Measurements from ENCODE around the gene HCRTR1.

Gene HCRTR1

DNA sequence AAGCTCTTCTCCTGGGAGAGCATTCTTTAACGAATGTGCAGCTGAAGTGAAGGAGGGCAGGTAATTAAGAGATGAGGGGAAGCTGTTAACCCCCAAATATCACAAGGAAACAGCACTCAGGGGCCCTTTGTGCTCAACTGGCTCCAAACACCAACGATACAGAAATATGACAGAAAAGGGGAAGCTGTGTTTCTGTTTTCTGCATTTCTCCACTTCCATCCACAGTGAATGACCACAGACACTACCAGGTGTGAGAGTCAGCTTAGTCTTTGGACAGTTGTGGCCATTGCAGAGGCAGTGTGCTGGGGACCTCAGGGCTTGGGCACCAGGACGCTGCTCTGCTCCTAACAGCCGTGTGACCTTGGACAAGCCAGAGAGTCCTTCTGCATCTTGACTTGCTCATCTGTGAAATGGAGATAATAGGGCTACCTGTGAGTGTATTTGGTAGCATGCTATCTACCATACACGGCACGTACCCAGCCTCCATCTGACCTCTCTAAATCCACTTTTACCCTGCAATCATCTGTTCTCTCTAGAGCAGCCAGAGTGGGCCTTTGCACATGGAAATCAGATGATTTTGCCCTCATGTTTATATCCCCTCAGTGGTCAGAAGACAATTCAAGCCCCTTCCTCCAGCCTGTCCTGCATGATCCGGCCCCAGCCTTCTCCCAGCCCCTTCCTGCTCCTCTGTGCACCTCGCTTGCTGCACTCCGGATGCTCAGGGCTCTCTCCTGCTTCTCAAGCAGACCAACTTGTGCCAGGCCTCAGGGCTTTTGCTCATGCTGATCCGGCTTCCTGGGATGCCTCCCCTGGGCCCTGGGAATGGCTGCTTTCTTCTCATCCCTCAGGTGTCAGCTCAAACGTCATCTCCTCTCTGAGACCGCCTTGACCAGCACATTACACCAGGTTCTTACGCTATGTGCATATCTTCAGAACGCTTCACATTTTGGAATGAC lies 45.9 kb upstream of the HCRTR1 start:
- H3K4me3 ChIP-seq (replicated peaks in 1 of 2; ENCODE audit: low read depth in 2 of 2, low read length in 2 of 2): no peak overlapping the region
- DNase-seq (ENCODE audit: low read depth in 2 of 2): no peak
- TF ChIP-seq, protein P1, sequence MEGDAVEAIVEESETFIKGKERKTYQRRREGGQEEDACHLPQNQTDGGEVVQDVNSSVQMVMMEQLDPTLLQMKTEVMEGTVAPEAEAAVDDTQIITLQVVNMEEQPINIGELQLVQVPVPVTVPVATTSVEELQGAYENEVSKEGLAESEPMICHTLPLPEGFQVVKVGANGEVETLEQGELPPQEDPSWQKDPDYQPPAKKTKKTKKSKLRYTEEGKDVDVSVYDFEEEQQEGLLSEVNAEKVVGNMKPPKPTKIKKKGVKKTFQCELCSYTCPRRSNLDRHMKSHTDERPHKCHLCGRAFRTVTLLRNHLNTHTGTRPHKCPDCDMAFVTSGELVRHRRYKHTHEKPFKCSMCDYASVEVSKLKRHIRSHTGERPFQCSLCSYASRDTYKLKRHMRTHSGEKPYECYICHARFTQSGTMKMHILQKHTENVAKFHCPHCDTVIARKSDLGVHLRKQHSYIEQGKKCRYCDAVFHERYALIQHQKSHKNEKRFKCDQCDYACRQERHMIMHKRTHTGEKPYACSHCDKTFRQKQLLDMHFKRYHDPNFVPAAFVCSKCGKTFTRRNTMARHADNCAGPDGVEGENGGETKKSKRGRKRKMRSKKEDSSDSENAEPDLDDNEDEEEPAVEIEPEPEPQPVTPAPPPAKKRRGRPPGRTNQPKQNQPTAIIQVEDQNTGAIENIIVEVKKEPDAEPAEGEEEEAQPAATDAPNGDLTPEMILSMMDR (IDR thresholded peaks at IDR 0.05; ENCODE audit: low read depth, low read length): no peak

DNA sequence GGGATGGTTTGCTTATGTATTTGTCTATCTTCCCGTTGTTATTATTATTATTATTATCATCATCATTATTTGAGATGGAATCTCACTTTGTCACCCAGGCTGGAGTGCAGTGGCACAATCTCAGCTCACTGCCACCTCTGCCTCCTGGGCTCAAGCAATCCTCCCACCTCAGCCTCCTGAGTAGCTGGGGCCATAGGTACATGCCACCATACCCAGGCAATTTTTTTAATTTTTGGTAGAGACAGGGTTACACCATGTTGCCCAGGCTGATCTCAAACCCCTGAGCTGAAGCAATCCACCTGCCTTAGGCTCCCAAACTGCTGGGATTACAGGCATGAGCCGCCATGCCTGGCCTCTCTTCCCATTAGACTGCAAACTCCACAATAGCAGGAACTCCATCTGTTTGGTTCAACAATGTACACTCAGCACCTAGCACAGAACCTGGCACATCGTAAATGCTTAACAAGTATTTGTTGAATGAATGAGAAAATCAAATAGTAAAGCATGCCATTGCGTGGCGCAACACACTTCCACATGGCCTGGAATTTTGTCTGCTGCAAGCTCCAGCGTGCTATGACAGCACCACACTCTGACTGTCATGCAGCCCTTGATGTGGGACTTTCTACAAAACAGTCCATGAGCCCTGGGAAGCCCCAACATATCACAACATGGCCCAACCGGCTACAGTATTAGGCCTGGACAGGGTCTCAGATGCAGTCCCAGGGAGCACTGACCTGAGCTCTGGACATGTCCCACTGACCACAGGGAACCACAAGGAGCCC lies 45.0 kb upstream of the HCRTR1 start:
- H3K4me3 ChIP-seq (replicated peaks in 1 of 2; ENCODE audit: low read depth in 2 of 2, low read length in 2 of 2): no peak overlapping the region
- peak; percentile 55 to 56 for DNase-seq (ENCODE audit: low read depth in 2 of 2)
- TF ChIP-seq, protein P1 (IDR thresholded peaks at IDR 0.05; ENCODE audit: low read depth, low read length): no peak

DNA sequence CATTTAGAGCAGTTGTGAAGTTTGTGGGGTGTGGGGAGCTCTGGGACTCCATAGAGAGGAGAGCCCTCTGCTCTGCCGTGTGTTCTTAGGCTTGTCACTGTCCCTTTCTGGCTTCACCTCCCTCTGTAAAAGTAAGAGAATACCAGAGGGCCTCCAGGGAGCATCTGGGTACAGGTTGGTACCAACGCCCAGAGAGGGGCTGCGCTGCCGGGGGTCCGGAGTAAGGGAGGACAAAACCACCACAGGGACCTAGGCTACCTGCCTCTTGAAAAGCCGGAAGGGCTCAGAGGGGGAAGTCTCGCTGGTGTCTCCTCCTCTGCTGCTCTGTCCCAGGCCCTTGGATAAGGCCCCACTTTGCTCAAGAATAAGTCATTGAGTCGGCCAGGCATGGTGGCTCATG lies 44.2 kb upstream of the HCRTR1 start:
- H3K4me3 ChIP-seq (replicated peaks in 1 of 2; ENCODE audit: low read depth in 2 of 2, low read length in 2 of 2): no peak overlapping the region
- TF ChIP-seq, protein P1 (IDR thresholded peaks at IDR 0.05; ENCODE audit: low read depth, low read length): no peak

DNA sequence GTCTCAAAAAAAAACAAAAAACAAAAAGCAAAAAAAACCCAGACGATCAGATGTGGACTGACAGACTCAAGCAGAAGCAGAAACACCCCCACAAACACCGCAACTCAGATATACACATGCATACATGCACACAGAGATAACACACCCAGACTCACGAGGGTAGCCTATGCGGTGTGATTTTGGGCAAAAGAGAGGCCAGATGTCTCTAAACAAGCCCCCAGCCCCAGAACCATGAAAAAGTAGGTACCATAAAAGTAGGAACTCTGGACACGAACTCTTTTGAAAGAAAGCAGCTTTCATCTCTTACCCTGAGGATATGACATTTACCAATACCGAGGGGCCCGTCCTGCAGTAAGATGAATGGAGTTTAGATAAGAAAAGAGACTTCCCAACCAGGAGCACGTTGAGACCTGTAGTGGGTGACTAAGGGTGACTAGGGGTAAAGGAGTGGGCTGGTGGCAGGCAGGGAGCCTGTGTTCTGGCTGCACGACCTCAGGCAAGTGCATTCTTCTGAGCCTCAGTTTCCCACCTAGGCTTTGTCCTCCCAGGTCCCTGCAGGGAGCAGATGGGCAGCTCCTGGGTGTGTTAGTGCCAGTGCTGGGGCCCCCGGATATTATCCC lies 42.6 kb upstream of the HCRTR1 start:
- TF ChIP-seq, protein P1 (IDR thresholded peaks at IDR 0.05; ENCODE audit: low read depth, low read length): no peak
- no peak overlapping the region for H3K4me3 ChIP-seq (replicated peaks in 1 of 2; ENCODE audit: low read depth in 2 of 2, low read length in 2 of 2)
- no peak for DNase-seq (ENCODE audit: low read depth in 2 of 2)

More for the DNA sequence above, 44.2 kb upstream of the HCRTR1 start:
- DNase-seq (ENCODE audit: low read depth in 2 of 2): no peak

DNA sequence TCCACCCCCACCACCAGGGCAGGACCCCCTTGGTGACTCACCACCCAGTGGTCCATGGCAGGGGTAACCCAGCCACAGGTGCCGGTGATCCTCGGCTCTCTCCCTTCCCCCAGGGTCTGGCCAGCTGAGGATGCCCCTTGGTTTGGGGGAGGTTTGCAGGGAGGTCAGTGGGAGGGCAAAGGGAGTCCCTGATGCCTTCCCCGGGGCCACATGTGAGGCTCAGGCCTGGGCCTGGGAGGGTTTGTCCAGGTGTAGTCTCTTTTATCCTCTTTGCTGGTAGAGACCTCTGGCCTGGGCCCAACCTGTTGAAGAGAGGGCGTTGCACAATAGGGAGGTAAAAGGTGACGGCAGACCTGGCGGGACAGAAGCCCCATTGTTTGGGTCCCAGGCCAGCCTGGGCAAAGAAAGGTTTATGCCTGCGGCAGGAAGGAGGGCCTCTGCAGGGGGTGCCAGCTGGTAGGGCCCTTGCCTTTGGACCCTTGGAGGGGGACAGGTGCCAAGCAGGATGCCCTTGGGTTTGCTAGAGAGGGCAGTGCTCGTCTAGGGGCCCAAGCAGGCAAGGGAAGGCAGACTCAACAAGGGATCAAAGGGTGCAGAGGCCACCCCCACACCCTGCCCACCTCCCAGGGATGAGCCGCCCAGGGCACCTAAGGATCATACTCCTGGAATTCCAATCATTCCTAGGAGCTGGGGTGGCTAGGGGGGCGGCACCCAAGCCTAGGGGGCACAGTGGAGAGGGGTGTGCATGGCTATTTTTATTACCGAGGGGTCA lies 41.9 kb upstream of the HCRTR1 start:
- TF ChIP-seq, protein P1 (IDR thresholded peaks at IDR 0.05; ENCODE audit: low read depth, low read length): no peak
- DNase-seq (ENCODE audit: low read depth in 2 of 2): no peak
- H3K4me3 ChIP-seq (replicated peaks in 1 of 2; ENCODE audit: low read depth in 2 of 2, low read length in 2 of 2): no peak overlapping the region

DNA sequence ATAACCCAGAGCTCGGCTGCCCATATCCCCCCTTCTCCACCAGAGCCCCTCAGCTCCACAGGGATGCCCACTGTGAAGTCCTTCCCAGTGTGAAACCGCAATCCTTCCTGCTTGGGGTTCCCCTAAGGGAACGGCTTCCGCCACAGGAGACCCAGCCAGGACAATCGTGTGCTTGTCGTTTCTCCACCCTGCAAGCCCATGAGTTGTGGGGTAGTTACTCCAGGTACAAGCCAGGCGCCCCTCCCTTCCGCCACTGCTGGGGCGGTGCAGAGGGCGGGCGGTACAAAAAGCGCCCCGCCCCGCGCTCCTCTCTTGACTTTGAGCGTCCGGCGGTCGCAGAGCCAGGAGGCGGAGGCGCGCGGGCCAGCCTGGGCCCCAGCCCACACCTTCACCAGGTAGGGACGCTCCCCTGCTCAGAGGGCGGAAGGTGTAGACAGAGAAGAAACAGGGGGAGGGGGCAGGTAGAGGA lies 41.3 kb upstream of the HCRTR1 start, which contains the start of gene TINAGL1:
Gene TINAGL1 (plus strand): TSS at position 315 of the 469 bp plus-strand sequence. CDS start 634 bp downstream, outside the sequence.
- DNase-seq (ENCODE audit: low read depth in 2 of 2): no peak
- peak within 1 kb of the TSS; percentile 29 to 48 for H3K4me3 ChIP-seq (replicated peaks in 1 of 2; ENCODE audit: low read depth in 2 of 2, low read length in 2 of 2)
- TF ChIP-seq, protein P1 (IDR thresholded peaks at IDR 0.05; ENCODE audit: low read depth, low read length): no peak
